NCI-H526 (cell line): ENCODE data around the gene TTLL10.
"Not testable (repeated sequence)": the region's sequence is repeated elsewhere in the genome, so short reads cannot be mapped to it uniquely, and the experiment has no call there.

Experiments
- DNase-seq, 2 experiments: peaks; one replicate each; lab custom pipeline; 2025; lab: John Stamatoyannopoulos, UW

TTLL10 gene

GRCh38 chr1:1141244-1141910 lies 32.3 kb upstream of the TTLL10 start:
- DNase-seq = no peak

- DNase-seq = no peak
Measured at GRCh38 chr1:1141911-1142250, 31.8 kb upstream of the TTLL10 start.

- DNase-seq = not testable (repeated sequence)
Measured at GRCh38 chr1:1142352-1142751, 31.3 kb upstream of the TTLL10 start.

- no peak for DNase-seq
Measured at GRCh38 chr1:1142844-1143243, 30.8 kb upstream of the TTLL10 start.

- DNase-seq = no peak
Measured at GRCh38 chr1:1143636-1144035, 30.0 kb upstream of the TTLL10 start.

- DNase-seq = peak; percentile 78 to 92
Measured at GRCh38 chr1:1144122-1144842, 29.4 kb upstream of the TTLL10 start.

GRCh38 chr1:1144843-1145546 lies 28.7 kb upstream of the TTLL10 start:
- peak in 1 of 2 experiments; percentile 63 for DNase-seq

- DNase-seq = no peak
Measured at GRCh38 chr1:1145547-1145914, 28.1 kb upstream of the TTLL10 start.

GRCh38 chr1:1146026-1146425 lies 27.7 kb upstream of the TTLL10 start:
- no peak for DNase-seq

- no peak for DNase-seq
Measured at GRCh38 chr1:1146596-1146995, 27.1 kb upstream of the TTLL10 start.

- DNase-seq = no peak
Measured at GRCh38 chr1:1148061-1148460, 25.6 kb upstream of the TTLL10 start.

GRCh38 chr1:1148569-1148968 lies 25.1 kb upstream of the TTLL10 start:
- no peak for DNase-seq

GRCh38 chr1:1149416-1149815 lies 24.3 kb upstream of the TTLL10 start:
- no peak for DNase-seq

GRCh38 chr1:1150100-1150499 lies 23.6 kb upstream of the TTLL10 start:
- no peak for DNase-seq

- no peak for DNase-seq
Measured at GRCh38 chr1:1151306-1151705, 22.4 kb upstream of the TTLL10 start.

GRCh38 chr1:1152431-1152830 lies 21.2 kb upstream of the TTLL10 start:
- not testable (repeated sequence) for DNase-seq

GRCh38 chr1:1153215-1153614 lies 20.5 kb upstream of the TTLL10 start:
- not testable (repeated sequence) for DNase-seq

GRCh38 chr1:1153874-1154273 lies 19.8 kb upstream of the TTLL10 start:
- no peak for DNase-seq

GRCh38 chr1:1155258-1155657 lies 18.4 kb upstream of the TTLL10 start:
- no peak for DNase-seq

GRCh38 chr1:1156140-1157032 lies 17.3 kb upstream of the TTLL10 start:
- no peak for DNase-seq

- DNase-seq = no peak
Measured at GRCh38 chr1:1157033-1157365, 16.7 kb upstream of the TTLL10 start.

- peak; percentile 69 to 92 for DNase-seq
Measured at GRCh38 chr1:1157426-1157913, 16.2 kb upstream of the TTLL10 start.
